ENCODE results near the gene LSM11.

GRCh38 chr5:157741131-157741530 lies 2.4 kb upstream of the LSM11 start:
- TF ChIP-seq CTCF (IDR thresholded peaks at IDR 0.05): no peak
- no peak for TF ChIP-seq EZH2 (IDR thresholded peaks at IDR 0.05; ENCODE audit: borderline replicate concordance, insufficient read depth, low read depth, low read length, poor library complexity, severe bottlenecking)

All from B cell (primary cell).